K562 (cell line): ENCODE measurements around the gene VAPB. TPM values are rescaled to one million over a fixed set of nuclear protein-coding genes. Genes with fewer than 3 reads are reported as not detected.

ENCODE experiments used
- ATAC-seq: fragments of 200-7000 bp; cut with Tn5 transposase; 3 replicates; pipeline ENCODE4 v1.9.1; 2020; ENCODE audit warnings: moderate library complexity
- BruUV-seq: library from RNA; stranded (reverse); fragments of 400-500 nt; replicated peaks from 2 replicates; lab custom pipeline; 2021; lab: Mats Ljungman, UMichigan
- CTCF ChIA-PET: fragments of 300-600 bp; formaldehyde crosslinking; extraction: SDS; loops from one replicate; lab custom pipeline; 2021; ENCODE audit warnings: low intra/inter-chr PET ratio; lab: Yijun Ruan, JAX
- POLR2A ChIA-PET: fragments of 300-600, 350-650 bp; sonication (Branson Sonifier 250); formaldehyde crosslinking; extraction: SDS; loops from one replicate; lab custom pipeline; 2021; ENCODE audit warnings: antibody characterized with exemption, inconsistent platforms; lab: Yijun Ruan, JAX
- DNase-seq, 4 experiments: peaks; one replicate each; pipeline versions ENCODE4 v3.0.0 to v3.0.0-alpha.2; 2011 to 2018; ENCODE audit warnings: low spot score in 3 of 4, mixed read lengths in 3 of 4; ENCODE audit errors: extremely low read depth in 1 of 4
- FAIRE-seq: peaks from 2 replicates; lab custom pipeline; 2011; peaks lifted over from hg19 to GRCh38; lab: Jason Lieb, UNC
- H2AFZ ChIP-seq: 2 replicates; pipeline ENCODE4 v1.6.0; 2011; ENCODE audit warnings: low read depth, low read length, control low read depth, inconsistent platforms
- H3K27ac ChIP-seq: fragments of 200-600 bp; 3 replicates; pipeline ENCODE4 v1.8.0; 2011; ENCODE audit warnings: low read depth, mild to moderate bottlenecking, control low read depth, inconsistent platforms, low read length, moderate library complexity, mixed read lengths; ENCODE audit errors: extremely low read depth
- H3K27me3 ChIP-seq, 2 experiments: fragments of 300-600 bp in 1 of 2; 2 replicates in 1 of 2; 3 replicates in 1 of 2; pipeline versions ENCODE4 v1.6.0 to v1.8.0; 2011; ENCODE audit warnings: inconsistent platforms in 2 of 2, low read length in 2 of 2, mild to moderate bottlenecking in 1 of 2, mixed read lengths in 1 of 2, moderate library complexity in 1 of 2; ENCODE audit not compliant: control insufficient read depth in 2 of 2, insufficient read depth in 2 of 2
- H3K36me3 ChIP-seq: fragments of 300-600 bp; 3 replicates; pipeline ENCODE4 v1.8.0; 2011; ENCODE audit warnings: mild to moderate bottlenecking, low read length, inconsistent platforms; ENCODE audit not compliant: control insufficient read depth, insufficient read depth
- H3K4me1 ChIP-seq, 2 experiments: fragments of 200-600 bp in 1 of 2; replicated peaks in 1 of 2; 2 replicates in 1 of 2; 3 replicates in 1 of 2; pipeline versions ENCODE4 v1.5.1 to v1.8.0; 2011; ENCODE audit warnings: inconsistent platforms in 2 of 2, low read length in 2 of 2, mild to moderate bottlenecking in 1 of 2, mixed read lengths in 1 of 2, moderate library complexity in 1 of 2; ENCODE audit not compliant: control insufficient read depth in 2 of 2, insufficient read depth in 2 of 2
- H3K4me2 ChIP-seq: 2 replicates; pipeline ENCODE4 v1.6.1; 2011; ENCODE audit warnings: low read length, control low read depth, inconsistent platforms, mixed read lengths; ENCODE audit not compliant: insufficient read depth
- H3K4me3 ChIP-seq: fragments of 200-600 bp; sonication (generic), shearing (Covaris generic); 2 replicates; pipeline ENCODE4 v1.5.1; 2016; ENCODE audit warnings: control low read depth, inconsistent platforms
- H3K79me2 ChIP-seq: fragments of 200-600 bp; 3 replicates; pipeline ENCODE4 v1.8.0; 2011; ENCODE audit warnings: low read length, inconsistent platforms; ENCODE audit not compliant: control insufficient read depth, insufficient read depth
- H3K9ac ChIP-seq, 2 experiments: 2 replicates each; pipeline versions ENCODE4 v1.6.0 to v1.6.1; 2011; ENCODE audit warnings: low read depth in 2 of 2, low read length in 2 of 2, control low read depth in 1 of 2, inconsistent platforms in 1 of 2, mild to moderate bottlenecking in 1 of 2, mixed read lengths in 1 of 2; ENCODE audit not compliant: insufficient read depth in 1 of 2
- H3K9me1 ChIP-seq: one replicate; pipeline ENCODE4 v1.6.0; 2011; ENCODE audit warnings: inconsistent platforms, mild to moderate bottlenecking, low read length, moderate library complexity; ENCODE audit not compliant: control insufficient read depth, insufficient read depth
- H3K9me3 ChIP-seq: replicated peaks from 2 replicates; pipeline ENCODE4 v1.5.1; 2011; ENCODE audit warnings: low read depth, low read length, inconsistent platforms; ENCODE audit not compliant: control insufficient read depth, insufficient read depth
- H4K20me1 ChIP-seq: replicated peaks from 2 replicates; pipeline ENCODE4 v1.6.1; 2011; ENCODE audit warnings: low read length, inconsistent platforms, mixed read lengths; ENCODE audit not compliant: control insufficient read depth, insufficient read depth
- BACH1 ChIP-seq: fragments of 200-800 bp; sonication (Bioruptor generic); IDR thresholded peaks from 2 replicates; pipeline ENCODE4 v1.6.1; 2016; ENCODE audit warnings: missing genetic modification characterization, missing compliant biosample characterization
- CBFA2T2 ChIP-seq: fragments of 450-650 bp; conservative IDR thresholded peaks from 2 replicates; pipeline ENCODE4 v1.6.1; 2017; ENCODE audit warnings: mild to moderate bottlenecking
- CBX5 ChIP-seq: IDR thresholded peaks from 2 replicates; pipeline ENCODE4 v1.6.1; 2014; ENCODE audit warnings: low read depth, borderline replicate concordance
- CHD2 ChIP-seq: IDR thresholded peaks from 2 replicates; pipeline ENCODE4 v1.6.1; 2011; ENCODE audit warnings: low read depth, low read length
- GATAD2B ChIP-seq: fragments of 450-650 bp; IDR thresholded peaks from 2 replicates; pipeline ENCODE4 v1.6.1; 2017; ENCODE audit warnings: mild to moderate bottlenecking, borderline replicate concordance
- KDM4B ChIP-seq, 2 experiments: fragments of 450-650 bp in 1 of 2; sonication (generic) in 1 of 2; IDR thresholded peaks; 2 replicates each; pipeline ENCODE4 v1.6.1; 2016 to 2017; ENCODE audit warnings: borderline replicate concordance in 2 of 2, antibody characterized with exemption in 1 of 2, low read depth in 1 of 2, mild to moderate bottlenecking in 1 of 2
- RBM15 ChIP-seq: fragments of 200-400 bp; formaldehyde crosslinking; IDR thresholded peaks from 2 replicates; pipeline ENCODE4 v1.6.1; 2018; ENCODE audit warnings: mild to moderate bottlenecking, low read length, moderate library complexity; ENCODE audit not compliant: insufficient read depth
- SNIP1 ChIP-seq: fragments of 450-650 bp; IDR thresholded peaks from 2 replicates; pipeline ENCODE4 v1.7.1; 2017; ENCODE audit warnings: low read depth, mild to moderate bottlenecking
- SNRNP70 ChIP-seq: fragments of 200-400 bp; formaldehyde crosslinking; optimal IDR thresholded peaks from 2 replicates; pipeline ENCODE3; 2017; ENCODE audit warnings: low read depth, low read length
- SPI1 ChIP-seq: IDR thresholded peaks from 2 replicates; pipeline ENCODE4 v1.6.1; 2011; ENCODE audit warnings: low read depth, low read length, control low read depth, borderline replicate concordance
- SRSF7 ChIP-seq: fragments of 200-400 bp; formaldehyde crosslinking; optimal IDR thresholded peaks from 2 replicates; pipeline ENCODE3; 2017; ENCODE audit warnings: mild to moderate bottlenecking, low read depth, low read length
- ZBTB12 ChIP-seq: fragments of 250-450 bp; sonication (Bioruptor Pico); IDR thresholded peaks from 2 replicates; pipeline ENCODE4 v1.4.0; 2020
- ZNF41 ChIP-seq: fragments of 250-450 bp; sonication (Bioruptor Pico); conservative IDR thresholded peaks from 2 replicates; pipeline ENCODE4 v1.4.0; 2020; ENCODE audit warnings: mild to moderate bottlenecking
- ZNF586 ChIP-seq: fragments of 450-650 bp; formaldehyde crosslinking; conservative IDR thresholded peaks from 2 replicates; pipeline ENCODE4 v1.4.0; 2020; ENCODE audit warnings: mild to moderate bottlenecking, moderate library complexity
- ZNF717 ChIP-seq: fragments of 250-450 bp; sonication (Bioruptor Pico); IDR thresholded peaks from 2 replicates; pipeline ENCODE4 v1.5.0; 2021
- WGBS: fragments of 100-300 bp; shearing (Covaris generic); methylation state at CpG from one replicate; pipeline ENCODE4 v1.1.6; 2016; ENCODE audit warnings: low coverage, mixed read lengths; ENCODE audit not compliant: insufficient coverage; ENCODE audit errors: missing lambda C conversion rate; 5-methylcytosine and 5-hydroxymethylcytosine counted together
- in situ Hi-C: fragments of 300-500 bp; cut with MboI; formaldehyde crosslinking; loops from 4 replicates; pipeline ENCODE4 v1.15.0; 2018; ENCODE audit warnings: inconsistent platforms, mixed read lengths
- intact Hi-C: fragments of 100-400 bp; cut with micrococcal nuclease; formaldehyde crosslinking; loops from 2 replicates; pipeline ENCODE4 v1.14.2; 2022
- polyA plus RNA-seq, 8 experiments: library from polyadenylated mRNA; depleted of rRNA in 4 of 8; stranded (reverse) in 5 of 8; unstranded in 3 of 8; fragments of >200 nt; fragmentation: Nextera tagmentation in 2 of 8; fragmentation: Illumina TruSeq in 1 of 8; extraction: Ambion mirVana in 2 of 8; extraction: Trizol in 1 of 8; gene quantifications; 2 replicates each; pipeline versions ENCODE4 v1.2.1 to v1.2.3, GENCODE V29; 2011 to 2014; ENCODE audit warnings: inconsistent platforms in 1 of 8, missing spikeins in 1 of 8
- total RNA-seq, 7 experiments: library from RNA; depleted of rRNA in 6 of 7; stranded (reverse); fragments of >200 nt in 6 of 7; fragmentation: Illumina TruSeq in 2 of 7; extraction: Trizol in 2 of 7; gene quantifications; 2 replicates each; pipeline versions ENCODE4 v1.2.1 to v1.2.3, GENCODE V29; 2011 to 2021; ENCODE audit warnings: low replicate concordance in 1 of 7

VAPB gene
- total and polyA plus RNA-seq, 9 of the 15 experiments (the other 6 are each of a cell fraction or from before 2014, with no cell fraction given) = 3.4 to 51.0 (median 27.9) TPM

- intact Hi-C loops = no loop called here
- H3K79me2 ChIP-seq = no peaks in the 10 kb centered on the region
- H4K20me1 ChIP-seq = no peaks in the 10 kb centered on the region
- H3K27me3 ChIP-seq = no peaks in the 10 kb centered on the region
- POLR2A ChIA-PET = interaction anchor here (0.7 to 1.4 kb wide), 2 partner anchors 14 to 17 kb away, joined by 3 to 5 read pairs; partner anchors contain the start of gene VAPB
- peaks cover 8 to 12% of the 10 kb centered on the region in 2 experiments for H3K4me1 ChIP-seq
- FAIRE-seq (no peak), ATAC-seq (no peak), DNase-seq (no peak)
- 54% methylated on average over 10 of the region's 10 CpGs for WGBS
- CTCF ChIA-PET = no interaction called here
- no peak overlapping the region for H3K27ac ChIP-seq
- TF ChIP-seq RBM15 = no peak
- TF ChIP-seq SPI1 = no peak
- TF ChIP-seq CBX5 = no peak
- no peak for TF ChIP-seq KDM4B (IDR thresholded peaks at IDR 0.05; ENCODE audit: borderline replicate concordance in 2 of 2, low read depth in 1 of 2)
- no peak for TF ChIP-seq GATAD2B
- TF ChIP-seq CHD2 = no peak
- no peak for TF ChIP-seq SNIP1
- TF ChIP-seq SRSF7 = no peak
- no peak for TF ChIP-seq CBFA2T2
- TF ChIP-seq BACH1 (tag) = no peak
- no peak for TF ChIP-seq ZNF586
- TF ChIP-seq ZNF41 (CRISPR knock-in tag) = no peak
- no peak for TF ChIP-seq ZNF717 (CRISPR knock-in tag)
- no peak for TF ChIP-seq ZBTB12 (CRISPR knock-in tag)
- TF ChIP-seq SNRNP70 = no peak
- H3K36me3 ChIP-seq = no peaks in the 10 kb centered on the region
- H3K9ac ChIP-seq = no peak overlapping the region
- H3K4me2 ChIP-seq = no peak overlapping the region
- in situ Hi-C loops = no loop called here
- no TSS peak for BruUV-seq
- H3K4me3 ChIP-seq = no peak overlapping the region
- 0 out of 2 replicates have a peak overlapping the region, but pooled peaks have one; percentile 4 for H2AFZ ChIP-seq
- no peaks in the 10 kb centered on the region for H3K9me3 ChIP-seq
- no peaks in the 10 kb centered on the region for H3K9me1 ChIP-seq
Measured at GRCh38 chr20:58375759-58376352, 13.2 kb upstream of the VAPB start.
